IMR-90 (cell line): Measurements from ENCODE around the gene PTP4A2. TPM values are rescaled to one million over a fixed set of nuclear protein-coding genes. Genes with fewer than 3 reads are reported as not detected.

Experiments used
- ATAC-seq: fragments of 200-7000 bp; cut with Tn5 transposase; 2 replicates; pipeline ENCODE4 v1.9.1; 2020; ENCODE audit warnings: low read depth, mild to moderate bottlenecking, moderate library complexity
- BruUV-seq: library from RNA; stranded (reverse); fragments of 400-500 nt; replicated peaks from 2 replicates; lab custom pipeline; 2021; lab: Mats Ljungman, UMichigan
- CTCF ChIA-PET: fragments of 300-600 bp; formaldehyde crosslinking; extraction: SDS; loops from one replicate; lab custom pipeline; 2021; ENCODE audit warnings: antibody characterized with exemption; lab: Yijun Ruan, JAX
- POLR2A ChIA-PET: fragments of 300-600 bp; sonication (Branson Sonifier 250); formaldehyde crosslinking; loops from one replicate; lab custom pipeline; 2022; ENCODE audit warnings: antibody characterized with exemption; ENCODE audit not compliant: unreplicated experiment; lab: Charles Lee
- DNase-seq: peaks from one replicate; pipeline ENCODE4 v3.0.0; 2013
- H2AFZ ChIP-seq: replicated peaks from 2 replicates; pipeline ENCODE3; 2013; ENCODE audit warnings: low read length, mild to moderate bottlenecking; ENCODE audit not compliant: poor library complexity
- H2AK5ac ChIP-seq: 2 replicates; pipeline ENCODE4 v1.6.1; 2013; ENCODE audit warnings: low read depth, low read length, inconsistent platforms
- H2AK9ac ChIP-seq: replicated peaks from 2 replicates; pipeline ENCODE3; 2013; ENCODE audit warnings: mild to moderate bottlenecking, low read depth, low read length, moderate library complexity; ENCODE audit not compliant: poor library complexity
- H2BK120ac ChIP-seq: 2 replicates; pipeline ENCODE4 v1.6.1; 2013; ENCODE audit warnings: low read depth, low read length, inconsistent platforms
- H2BK15ac ChIP-seq: 3 replicates; pipeline ENCODE4 v1.6.1; 2013; ENCODE audit warnings: low read depth, low read length, inconsistent platforms
- H2BK20ac ChIP-seq: 2 replicates; pipeline ENCODE4 v1.6.1; 2013; ENCODE audit warnings: low read depth, mild to moderate bottlenecking, inconsistent platforms, low read length, moderate library complexity
- H2BK5ac ChIP-seq: 2 replicates; pipeline ENCODE4 v1.6.1; 2013; ENCODE audit warnings: mild to moderate bottlenecking, low read depth, low read length, inconsistent platforms; ENCODE audit not compliant: poor library complexity, severe bottlenecking
- H3K14ac ChIP-seq: replicated peaks from 2 replicates; pipeline ENCODE4 v1.6.1; 2013; ENCODE audit warnings: low read depth, low read length, inconsistent platforms
- H3K18ac ChIP-seq: 2 replicates; pipeline ENCODE4 v1.6.1; 2013; ENCODE audit warnings: low read depth, low read length, control low read depth
- H3K23ac ChIP-seq: 2 replicates; pipeline ENCODE4 v1.6.1; 2013; ENCODE audit warnings: low read depth, low read length, inconsistent platforms
- H3K27ac ChIP-seq: 2 replicates; pipeline ENCODE4 v1.5.1; 2013; ENCODE audit warnings: mild to moderate bottlenecking, control low read depth, low read length; ENCODE audit not compliant: insufficient read depth
- H3K27me3 ChIP-seq: 2 replicates; pipeline ENCODE4 v1.6.1; 2013; ENCODE audit warnings: low read length; ENCODE audit not compliant: control insufficient read depth, insufficient read depth
- H3K36me3 ChIP-seq: 2 replicates; pipeline ENCODE4 v1.6.1; 2013; ENCODE audit warnings: low read length, mixed read lengths; ENCODE audit not compliant: control insufficient read depth, insufficient read depth
- H3K4ac ChIP-seq: 2 replicates; pipeline ENCODE4 v1.6.1; 2013; ENCODE audit warnings: low read depth, low read length, inconsistent platforms
- H3K4me1 ChIP-seq: 2 replicates; pipeline ENCODE4 v1.6.1; 2013; ENCODE audit warnings: low read length, mixed read lengths; ENCODE audit not compliant: control insufficient read depth, insufficient read depth
- H3K4me2 ChIP-seq: 2 replicates; pipeline ENCODE4 v1.6.1; 2013; ENCODE audit warnings: low read depth, mild to moderate bottlenecking, control low read depth, low read length, moderate library complexity
- H3K4me3 ChIP-seq: 2 replicates; pipeline ENCODE4 v1.5.1; 2013; ENCODE audit warnings: low read depth, mild to moderate bottlenecking, control low read depth, low read length, moderate library complexity; ENCODE audit not compliant: insufficient read depth
- H3K56ac ChIP-seq: 2 replicates; pipeline ENCODE4 v1.6.1; 2013; ENCODE audit warnings: low read length, inconsistent platforms; ENCODE audit not compliant: insufficient read depth; ENCODE audit errors: extremely low read depth
- H3K79me1 ChIP-seq, 2 experiments: 2 replicates each; pipeline ENCODE4 v1.6.1; 2013; ENCODE audit warnings: low read length in 2 of 2, inconsistent platforms in 1 of 2, low read depth in 1 of 2
- H3K9ac ChIP-seq: 2 replicates; pipeline ENCODE4 v1.6.1; 2013; ENCODE audit warnings: low read depth, low read length, control low read depth
- H3K9me1 ChIP-seq: 2 replicates; pipeline ENCODE4 v1.6.1; 2013; ENCODE audit warnings: low read length, inconsistent platforms; ENCODE audit not compliant: insufficient read depth
- H3K9me3 ChIP-seq: 2 replicates; pipeline ENCODE4 v1.6.1; 2013; ENCODE audit warnings: low read length; ENCODE audit not compliant: control insufficient read depth, insufficient read depth
- H4K20me1 ChIP-seq: 2 replicates; pipeline ENCODE4 v1.6.1; 2013; ENCODE audit warnings: low read length, inconsistent platforms; ENCODE audit not compliant: insufficient read depth
- H4K5ac ChIP-seq: 2 replicates; pipeline ENCODE4 v1.6.1; 2013; ENCODE audit warnings: mild to moderate bottlenecking, low read depth, low read length, control low read depth
- H4K8ac ChIP-seq, 2 experiments: 2 replicates each; pipeline ENCODE4 v1.6.1; 2013; ENCODE audit warnings: low read depth in 2 of 2, low read length in 2 of 2, control low read depth in 1 of 2, inconsistent platforms in 1 of 2
- H4K91ac ChIP-seq: 2 replicates; pipeline ENCODE4 v1.6.1; 2013; ENCODE audit warnings: low read depth, low read length, inconsistent platforms; ENCODE audit not compliant: insufficient read depth
- BHLHE40 ChIP-seq: fragments of 150-350 bp; IDR thresholded peaks from 2 replicates; pipeline ENCODE4 v1.6.1; 2016; ENCODE audit warnings: mild to moderate bottlenecking, low read depth, low read length
- MAFK ChIP-seq: IDR thresholded peaks from 2 replicates; pipeline ENCODE4 v1.6.1; 2012; ENCODE audit warnings: low read depth, low read length, improper control_type of control experiment
- MAZ ChIP-seq: IDR thresholded peaks from 2 replicates; pipeline ENCODE4 v1.6.1; 2012; ENCODE audit warnings: low read depth, mild to moderate bottlenecking, low read length, improper control_type of control experiment, moderate library complexity, borderline replicate concordance
- NFE2L2 ChIP-seq: fragments of 150-350 bp; IDR thresholded peaks from 2 replicates; pipeline ENCODE4 v1.6.1; 2016; ENCODE audit warnings: low read depth, mild to moderate bottlenecking, low read length
- RAD21 ChIP-seq: IDR thresholded peaks from 2 replicates; pipeline ENCODE4 v1.6.1; 2012; ENCODE audit warnings: low read length, improper control_type of control experiment
- WGBS, 2 experiments: methylation state at CpG; one replicate each; pipeline versions ENCODE4 v1.1.5 to v1.1.7; 2013; ENCODE audit warnings: missing lambda C conversion rate in 2 of 2; ENCODE audit not compliant: insufficient read length in 1 of 2; ENCODE audit errors: extremely low coverage in 2 of 2; 5-methylcytosine and 5-hydroxymethylcytosine counted together
- dilution Hi-C: fragments of 300-500 bp; cut with HindIII; formaldehyde crosslinking; loops from one replicate; pipeline ENCODE4 v1.14.3; 2018; ENCODE audit warnings: low sequenced_read_pairs; ENCODE audit not compliant: unreplicated experiment
- in situ Hi-C: fragments of 300-500 bp; cut with MboI; formaldehyde crosslinking; loops from 3 replicates; pipeline ENCODE4 v1.14.3; 2019; ENCODE audit warnings: low sequenced_read_pairs, inconsistent platforms, mixed read lengths
- intact Hi-C: fragments of 100-400 bp; cut with micrococcal nuclease; formaldehyde crosslinking; loops from 2 replicates; pipeline ENCODE4 v1.10.0; 2022
- polyA plus RNA-seq, 3 experiments: library from polyadenylated mRNA; depleted of rRNA; stranded (reverse); fragments of >200 nt; gene quantifications; 2 replicates each; pipeline ENCODE4 v1.2.3, GENCODE V29; 2012; ENCODE audit warnings: low replicate concordance in 1 of 3
- total RNA-seq: library from RNA; depleted of rRNA; stranded (reverse); fragments of >200 nt; gene quantifications from 2 replicates; pipeline ENCODE4 v1.2.3, GENCODE V29; 2012

PTP4A2 gene
- total and polyA plus RNA-seq, 2 of the 4 experiments (the other 2 are of a cell fraction) = 135 to 328 TPM

GRCh38 chr1:31932491-31933316 lies 5.5 kb downstream of the PTP4A2 start:
- in situ Hi-C loops (no loop called here), dilution Hi-C loops (no loop called here), intact Hi-C loops (no loop called here)
- peaks cover 16% of the 10 kb centered on the region for H3K9me1 ChIP-seq
- TF ChIP-seq RAD21 (no peak), BHLHE40 (no peak), MAZ (no peak), MAFK (no peak), NFE2L2 (no peak)
- 0 out of 4 replicates have a peak overlapping the region, but pooled peaks of 1 of the 2 experiments have one; percentile 1 for H4K8ac ChIP-seq
- no peak overlapping the region for H4K5ac ChIP-seq
- no peak overlapping the region for H3K4me3 ChIP-seq
- H3K9me3 ChIP-seq = no peaks in the 10 kb centered on the region
- no peak overlapping the region for H2AFZ ChIP-seq
- no peaks in the 10 kb centered on the region for H3K36me3 ChIP-seq
- peak overlapping the region; percentile 50 for H3K23ac ChIP-seq
- peak overlapping the region; percentile 67 for H3K14ac ChIP-seq
- H2BK5ac ChIP-seq = peak overlapping the region; percentile 81
- H3K18ac ChIP-seq = no peak overlapping the region
- H3K9ac ChIP-seq = peak overlapping the region; percentile 60; the same call in 1 of the 2 replicates
- H3K4ac ChIP-seq = no peak overlapping the region; the same call in 1 of the 2 replicates
- H2AK9ac ChIP-seq = no peak overlapping the region
- peaks cover 0 to 29% of the 10 kb centered on the region in 2 experiments; a peak in 2 of 4 replicates for H3K79me1 ChIP-seq
- peak overlapping the region; percentile 39; the same call in 1 of the 3 replicates for H2BK15ac ChIP-seq
- ChIA-PET CTCF (no interaction called here), POLR2A (no interaction called here)
- peak overlapping the region; percentile 11; the same call in 1 of the 2 replicates for H2BK20ac ChIP-seq
- ATAC-seq (no peak), DNase-seq (peak; percentile 41)
- WGBS, 2 experiments = no CpG with 5 or more reads among the region's 6 CpGs
- peak overlapping the region; percentile 66 for H3K4me2 ChIP-seq
- peaks cover 95% of the 10 kb centered on the region for H4K20me1 ChIP-seq
- H3K27ac ChIP-seq = peak overlapping the region; percentile 80
- no peak overlapping the region for H2BK120ac ChIP-seq
- peak overlapping the region; percentile 17; the same call in 1 of the 2 replicates for H4K91ac ChIP-seq
- peaks cover 18% of the 10 kb centered on the region for H3K4me1 ChIP-seq
- H3K56ac ChIP-seq = no peak overlapping the region; the same call in 1 of the 2 replicates
- no TSS peak for BruUV-seq
- no peaks in the 10 kb centered on the region for H3K27me3 ChIP-seq
- peak overlapping the region; percentile 53 for H2AK5ac ChIP-seq
